SU-DHL-6 (cell line): ENCODE data around the gene CAPN1.

Source experiments
- CTCF ChIP-seq: fragments of 200-600 bp; sonication (generic); IDR thresholded peaks from one replicate; pipeline ENCODE4 v1.5.1; 2017; ENCODE audit warnings: antibody characterized with exemption, mild to moderate bottlenecking, low read length, moderate library complexity; ENCODE audit not compliant: insufficient read depth, poor library complexity, severe bottlenecking
- EZH2phosphoT487 ChIP-seq: fragments of 200-600 bp; sonication (generic), shearing (Covaris generic); conservative IDR thresholded peaks from 2 replicates; pipeline ENCODE4 v1.6.1; 2018; ENCODE audit warnings: mild to moderate bottlenecking, antibody characterized with exemption, low read length, moderate library complexity, mixed read lengths

- no peak for TF ChIP-seq CTCF
- TF ChIP-seq EZH2phosphoT487: no peak
These were observed 34.2 kb upstream of the CAPN1 start for GRCh38 chr11:65147352-65148075.
